Gastrocnemius medialis (tissue), 4 donors: Measurements from ENCODE around the gene LPCAT2.

Experiments
- CTCF ChIP-seq, 5 experiments: fragments of 450-650 bp in 3 of 5; fragments of 200-600 bp in 2 of 5; sonication (generic) in 2 of 5; IDR thresholded peaks in 4 of 5; conservative IDR thresholded peaks in 1 of 5; 1 replicate in 4 of 5; 2 replicates in 1 of 5; pipeline ENCODE4 v1.5.1; 2016 to 2019; ENCODE audit warnings: antibody characterized with exemption in 5 of 5, mild to moderate bottlenecking in 3 of 5, moderate library complexity in 3 of 5
- POLR2A ChIP-seq, 2 donors: fragments of 450-650 bp; IDR thresholded peaks; one replicate each; pipeline ENCODE4 v1.6.1; 2017; ENCODE audit warnings: antibody characterized with exemption in 2 of 2, mild to moderate bottlenecking in 2 of 2, moderate library complexity in 2 of 2

DNA sequence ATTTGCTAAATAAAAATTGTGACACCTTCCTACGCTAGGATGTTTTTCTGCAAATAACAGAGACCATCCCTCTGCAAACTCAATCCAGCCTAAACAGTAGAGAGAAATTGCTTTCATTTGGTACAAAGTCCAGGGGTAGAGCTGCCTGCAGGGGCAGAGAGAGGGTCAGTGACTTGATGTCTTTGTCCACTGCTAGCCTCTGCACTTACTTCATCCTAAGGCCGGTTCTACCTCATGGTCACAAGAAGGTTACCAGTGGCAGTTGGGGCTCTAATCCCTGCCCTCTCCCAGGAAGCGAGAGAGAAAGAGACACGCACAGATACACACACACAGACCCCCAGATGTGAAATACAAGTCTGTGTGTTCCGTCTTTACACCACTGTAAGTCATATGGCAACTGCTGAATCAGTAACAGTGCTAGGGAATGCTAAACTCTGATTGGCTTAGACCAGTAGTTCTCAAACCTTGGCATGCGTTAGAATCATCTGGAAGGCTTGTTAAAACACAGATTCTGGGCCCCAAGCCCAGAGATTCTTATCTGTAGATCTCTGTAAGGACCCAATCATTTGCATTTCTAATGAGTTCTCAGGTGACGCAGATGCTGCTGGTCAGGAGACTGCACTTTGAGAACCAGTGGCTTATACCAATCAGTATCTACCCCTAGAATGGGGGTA is 13.1 kb upstream of the LPCAT2 start:
- TF ChIP-seq POLR2A (IDR thresholded peaks at IDR 0.05) (no peak), CTCF (IDR thresholded peaks at IDR 0.05 in 4 of 5, conservative IDR thresholded peaks at IDR 0.05 in 1 of 5) (no peak)
